Measurements from ENCODE around the gene COL4A6.

DNA sequence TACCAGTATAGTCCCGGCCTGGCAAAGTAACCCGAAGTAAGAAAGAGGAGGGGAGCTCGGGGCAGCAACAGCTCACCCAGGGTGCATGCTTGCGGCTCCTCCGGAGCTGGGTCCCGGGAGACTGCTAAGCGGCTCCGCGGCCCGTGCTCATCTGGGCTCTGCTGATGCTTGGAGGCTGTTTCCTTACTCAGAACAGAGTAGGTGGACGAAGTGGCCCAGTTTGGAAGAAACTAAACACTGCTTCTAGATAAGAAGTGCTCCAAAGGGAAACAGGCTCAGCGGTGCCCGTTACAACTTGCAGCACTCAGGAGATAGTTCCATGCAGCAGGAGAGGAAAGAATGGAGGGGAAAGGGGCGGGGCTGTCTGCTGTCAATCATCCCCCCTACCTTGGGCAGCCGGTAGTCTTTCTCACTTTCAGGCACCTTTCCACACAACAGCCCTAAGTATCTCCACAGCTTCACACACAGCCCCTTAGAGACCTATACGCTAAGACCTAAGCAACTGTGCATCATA lies at the start of gene COL4A6:
- TF ChIP-seq POLR2AphosphoS5 (IDR thresholded peaks at IDR 0.05), result no peak
- TF ChIP-seq POLR2A (IDR thresholded peaks at IDR 0.05), result no peak
- TF ChIP-seq, protein P1, sequence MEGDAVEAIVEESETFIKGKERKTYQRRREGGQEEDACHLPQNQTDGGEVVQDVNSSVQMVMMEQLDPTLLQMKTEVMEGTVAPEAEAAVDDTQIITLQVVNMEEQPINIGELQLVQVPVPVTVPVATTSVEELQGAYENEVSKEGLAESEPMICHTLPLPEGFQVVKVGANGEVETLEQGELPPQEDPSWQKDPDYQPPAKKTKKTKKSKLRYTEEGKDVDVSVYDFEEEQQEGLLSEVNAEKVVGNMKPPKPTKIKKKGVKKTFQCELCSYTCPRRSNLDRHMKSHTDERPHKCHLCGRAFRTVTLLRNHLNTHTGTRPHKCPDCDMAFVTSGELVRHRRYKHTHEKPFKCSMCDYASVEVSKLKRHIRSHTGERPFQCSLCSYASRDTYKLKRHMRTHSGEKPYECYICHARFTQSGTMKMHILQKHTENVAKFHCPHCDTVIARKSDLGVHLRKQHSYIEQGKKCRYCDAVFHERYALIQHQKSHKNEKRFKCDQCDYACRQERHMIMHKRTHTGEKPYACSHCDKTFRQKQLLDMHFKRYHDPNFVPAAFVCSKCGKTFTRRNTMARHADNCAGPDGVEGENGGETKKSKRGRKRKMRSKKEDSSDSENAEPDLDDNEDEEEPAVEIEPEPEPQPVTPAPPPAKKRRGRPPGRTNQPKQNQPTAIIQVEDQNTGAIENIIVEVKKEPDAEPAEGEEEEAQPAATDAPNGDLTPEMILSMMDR (IDR thresholded peaks at IDR 0.05), result no peak
